Subcutaneous adipose tissue (tissue), 4 donors: ENCODE measurements around the gene GNAQ. TPM values are rescaled to one million over a fixed set of nuclear protein-coding genes. Genes with fewer than 3 reads are reported as not detected.

Experiments used
- CTCF ChIP-seq: fragments of 450-650 bp; IDR thresholded peaks from one replicate; pipeline ENCODE4 v1.5.1; 2016; ENCODE audit warnings: low read depth, mild to moderate bottlenecking, control low read depth, antibody characterized with exemption, moderate library complexity
- total RNA-seq, 4 donors: library from RNA; depleted of rRNA; stranded (reverse); fragments of >200 nt; gene quantifications; one replicate each; pipeline ENCODE4 v1.1.0, GENCODE V29; 2016

Gene GNAQ
- total RNA-seq, 4 donors from 2014 or later, result 41.8 to 100 (median 45.5) TPM

GRCh38 chr9:77989458-77989857 is 42.2 kb downstream of the GNAQ start:
- TF ChIP-seq CTCF, result no peak

- no peak for TF ChIP-seq CTCF
These were observed 43.0 kb downstream of the GNAQ start for GRCh38 chr9:77988630-77989029.

- TF ChIP-seq CTCF, result no peak
These were observed 43.6 kb downstream of the GNAQ start for GRCh38 chr9:77987880-77988525.

- TF ChIP-seq CTCF, result no peak
These were observed 44.4 kb downstream of the GNAQ start for GRCh38 chr9:77987081-77987656.

- no peak for TF ChIP-seq CTCF
These were observed 45.6 kb downstream of the GNAQ start for GRCh38 chr9:77985996-77986395.

GRCh38 chr9:77983320-77983662 is 48.3 kb downstream of the GNAQ start:
- TF ChIP-seq CTCF, result no peak

GRCh38 chr9:77982581-77983319 is 48.9 kb downstream of the GNAQ start:
- TF ChIP-seq CTCF, result no peak
